LNCAP (cell line): ENCODE results near the gene NRG2.

Experiments
- CTCF ChIP-seq: fragments of 450-650 bp; IDR thresholded peaks from 2 replicates; pipeline ENCODE4 v1.5.1; 2017; ENCODE audit warnings: mild to moderate bottlenecking

NRG2 gene

GRCh38 chr5:140027807-140028206 is 15.3 kb downstream of the NRG2 start:
- no peak for TF ChIP-seq CTCF

DNA sequence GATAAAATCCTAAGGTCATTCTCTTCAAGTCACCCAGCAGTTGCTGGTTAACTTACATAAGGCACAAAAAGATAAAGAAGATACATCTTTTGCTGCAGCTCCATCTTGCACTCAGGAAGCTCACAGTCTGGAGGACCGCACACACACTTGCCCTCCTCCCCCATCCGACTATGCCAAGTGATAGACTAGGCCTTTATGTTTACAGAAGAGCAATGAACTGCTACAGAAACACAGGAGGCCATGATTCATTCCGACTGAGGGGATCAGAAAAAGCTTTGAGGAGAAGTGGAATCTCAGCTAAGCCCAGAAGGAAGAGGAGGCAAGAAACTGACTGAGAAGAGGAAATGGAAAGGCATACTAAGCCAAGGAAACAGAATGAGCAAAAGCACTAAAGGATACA is 17.4 kb downstream of the NRG2 start:
- TF ChIP-seq CTCF: no peak

- TF ChIP-seq CTCF: no peak
These were observed 18.2 kb downstream of the NRG2 start for GRCh38 chr5:140024928-140025327.

DNA sequence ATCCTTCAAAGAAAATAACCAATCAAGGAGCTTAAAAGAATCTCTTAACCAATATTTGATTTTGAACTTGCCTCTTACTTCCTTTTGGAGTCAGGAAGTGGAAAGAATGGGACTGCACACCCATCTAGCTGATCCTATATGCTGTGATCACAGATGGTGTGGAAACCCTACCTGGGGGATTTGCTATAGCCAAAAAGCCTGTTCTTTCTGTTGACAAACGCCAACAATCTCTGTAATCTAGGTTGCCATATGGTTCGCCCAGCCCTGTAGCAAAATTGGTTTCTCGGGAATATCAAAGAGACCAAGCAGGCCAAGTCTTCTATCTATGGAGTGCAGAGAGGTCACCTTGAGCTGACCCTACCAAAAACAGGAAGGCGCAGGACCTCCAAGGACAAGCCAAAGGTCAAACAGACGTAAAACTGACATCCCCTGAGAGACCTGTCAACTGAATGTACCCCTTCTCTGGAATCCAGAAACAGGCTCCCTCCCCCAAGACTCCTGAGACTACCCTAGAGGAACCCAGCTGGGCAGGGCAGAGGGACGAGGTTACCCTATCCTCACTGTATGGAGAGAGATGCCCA is 19.4 kb downstream of the NRG2 start:
- TF ChIP-seq CTCF: no peak

GRCh38 chr5:140020601-140021177 is 22.4 kb downstream of the NRG2 start:
- no peak for TF ChIP-seq CTCF

DNA sequence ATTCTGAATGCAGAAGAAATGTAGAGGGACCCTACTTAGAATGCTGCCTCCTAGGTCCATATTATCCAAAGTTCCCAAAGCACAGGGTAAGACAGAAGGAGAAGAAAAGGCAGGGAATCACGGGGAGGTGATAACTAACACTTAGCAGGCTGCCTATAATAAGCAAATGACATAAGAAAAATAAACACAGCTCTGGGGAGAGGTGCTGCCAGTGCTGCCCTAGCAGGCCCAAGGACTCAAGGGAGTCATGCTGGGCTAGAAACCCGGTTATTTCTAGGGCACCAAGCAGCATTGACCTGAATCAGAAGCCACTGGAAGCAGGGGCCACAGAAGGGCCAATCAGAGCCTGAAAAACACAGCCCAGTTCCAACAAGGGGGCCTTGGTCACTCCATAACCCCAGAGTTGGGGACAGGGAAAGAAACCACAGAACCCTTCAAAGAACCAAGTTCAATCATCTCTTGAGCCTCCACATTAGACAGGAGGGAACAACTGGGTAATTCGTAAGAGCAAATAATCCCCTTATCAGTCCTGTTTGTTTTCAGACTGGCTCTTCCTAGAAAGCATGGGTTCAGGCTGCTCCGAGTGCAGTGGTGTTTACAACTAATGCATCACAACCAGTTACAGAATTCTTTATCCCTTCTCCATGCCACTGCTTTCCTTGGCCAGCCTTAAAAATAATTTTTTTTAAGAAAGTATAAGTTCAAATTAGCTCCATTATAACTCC is 24.0 kb downstream of the NRG2 start:
- TF ChIP-seq CTCF: no peak

- no peak for TF ChIP-seq CTCF
These were observed 24.6 kb downstream of the NRG2 start for GRCh38 chr5:140018517-140018916.
